MG63 (cell line): Measurements from ENCODE around the gene GTF3C5. TPM values are rescaled to one million over a fixed set of nuclear protein-coding genes. Genes with fewer than 3 reads are reported as not detected.

Experiments used
- DNase-seq: peaks from one replicate; pipeline ENCODE4 v3.0.0-alpha.2; 2020
- H3K27me3 ChIP-seq: fragments of 250-450 bp; sonication (Bioruptor Pico); 2 replicates; pipeline ENCODE4 v1.5.1; 2020; ENCODE audit warnings: mild to moderate bottlenecking, moderate library complexity
- H3K36me3 ChIP-seq: fragments of 250-450 bp; sonication (Bioruptor Pico); 2 replicates; pipeline ENCODE4 v1.5.1; 2020; ENCODE audit warnings: mild to moderate bottlenecking, moderate library complexity
- H3K4me3 ChIP-seq: fragments of 250-450 bp; sonication (Bioruptor Pico); 2 replicates; pipeline ENCODE4 v1.5.1; 2020; ENCODE audit warnings: mild to moderate bottlenecking, moderate library complexity
- H3K9me3 ChIP-seq: fragments of 250-450 bp; sonication (Bioruptor Pico); 2 replicates; pipeline ENCODE4 v1.5.1; 2020; ENCODE audit warnings: mild to moderate bottlenecking, moderate library complexity
- total RNA-seq: library from RNA; depleted of rRNA; stranded (reverse); fragments of >200 nt; shearing (Covaris generic); gene quantifications from 2 replicates; pipeline ENCODE4 v1.2.3, GENCODE V29; 2014; ENCODE audit warnings: low replicate concordance

The GTF3C5 gene
- total RNA-seq, 1 experiment from 2014 or later = 58.0 TPM

GRCh38 chr9:133043449-133044035 is 12.7 kb downstream of the GTF3C5 start:
- Histone ChIP-seq H3K36me3 (peaks cover 33% of the 10 kb centered on the region), H3K27me3 (no peaks in the 10 kb centered on the region)
- no peak for DNase-seq

GRCh38 chr9:133044125-133044524 is 13.3 kb downstream of the GTF3C5 start:
- Histone ChIP-seq H3K4me3 (no peak overlapping the region), H3K36me3 (peaks cover 33% of the 10 kb centered on the region), H3K27me3 (no peaks in the 10 kb centered on the region), H3K9me3 (no peaks in the 10 kb centered on the region)
- no peak for DNase-seq

More at GRCh38 chr9:133043449-133044035, 12.7 kb downstream of the GTF3C5 start:
- H3K9me3 ChIP-seq = no peaks in the 10 kb centered on the region
- no peak overlapping the region for H3K4me3 ChIP-seq

- no peaks in the 10 kb centered on the region for H3K9me3 ChIP-seq
- H3K36me3 ChIP-seq = peaks cover 33% of the 10 kb centered on the region
These were observed 13.9 kb downstream of the GTF3C5 start for GRCh38 chr9:133044661-133045060.

GRCh38 chr9:133045132-133045531 is 14.3 kb downstream of the GTF3C5 start:
- H3K36me3 ChIP-seq = peaks cover 32% of the 10 kb centered on the region

More at GRCh38 chr9:133044661-133045060, 13.9 kb downstream of the GTF3C5 start:
- H3K27me3 ChIP-seq = no peaks in the 10 kb centered on the region
- DNase-seq = no peak
- H3K4me3 ChIP-seq = no peak overlapping the region

GRCh38 chr9:133046196-133046899 is 15.6 kb downstream of the GTF3C5 start:
- no peaks in the 10 kb centered on the region for H3K27me3 ChIP-seq
- H3K4me3 ChIP-seq = no peak overlapping the region
- H3K9me3 ChIP-seq = no peaks in the 10 kb centered on the region
- DNase-seq = no peak
- peaks cover 29% of the 10 kb centered on the region for H3K36me3 ChIP-seq

More at GRCh38 chr9:133045132-133045531, 14.3 kb downstream of the GTF3C5 start:
- Histone ChIP-seq H3K9me3 (no peaks in the 10 kb centered on the region), H3K4me3 (no peak overlapping the region), H3K27me3 (no peaks in the 10 kb centered on the region)
- no peak for DNase-seq

GRCh38 chr9:133046900-133047295 is 16.1 kb downstream of the GTF3C5 start:
- no peak overlapping the region for H3K4me3 ChIP-seq
- DNase-seq = no peak
- H3K27me3 ChIP-seq = no peaks in the 10 kb centered on the region
- peaks cover 30% of the 10 kb centered on the region for H3K36me3 ChIP-seq
- H3K9me3 ChIP-seq = no peaks in the 10 kb centered on the region

GRCh38 chr9:133048595-133048994 is 17.8 kb downstream of the GTF3C5 start:
- H3K9me3 ChIP-seq = no peaks in the 10 kb centered on the region
- H3K36me3 ChIP-seq = peaks cover 20% of the 10 kb centered on the region
- H3K27me3 ChIP-seq = no peaks in the 10 kb centered on the region
- peak; percentile 23 for DNase-seq
- H3K4me3 ChIP-seq = no peak overlapping the region

- no peak for DNase-seq
- no peak overlapping the region for H3K4me3 ChIP-seq
- peaks cover 20% of the 10 kb centered on the region for H3K36me3 ChIP-seq
These were observed 18.2 kb downstream of the GTF3C5 start for GRCh38 chr9:133049043-133049442.

GRCh38 chr9:133050142-133050541 is 19.3 kb downstream of the GTF3C5 start:
- DNase-seq = no peak
- peaks cover 16% of the 10 kb centered on the region for H3K36me3 ChIP-seq
- no peak overlapping the region for H3K4me3 ChIP-seq
- H3K27me3 ChIP-seq = no peaks in the 10 kb centered on the region
- H3K9me3 ChIP-seq = no peaks in the 10 kb centered on the region

More at GRCh38 chr9:133049043-133049442, 18.2 kb downstream of the GTF3C5 start:
- Histone ChIP-seq H3K27me3 (no peaks in the 10 kb centered on the region), H3K9me3 (no peaks in the 10 kb centered on the region)

GRCh38 chr9:133050781-133051180 is 20.0 kb downstream of the GTF3C5 start:
- peaks cover 13% of the 10 kb centered on the region for H3K36me3 ChIP-seq
- no peak overlapping the region for H3K4me3 ChIP-seq

GRCh38 chr9:133051281-133051900 is 20.6 kb downstream of the GTF3C5 start:
- DNase-seq = no peak
- H3K36me3 ChIP-seq = peaks cover 13% of the 10 kb centered on the region

More at GRCh38 chr9:133050781-133051180, 20.0 kb downstream of the GTF3C5 start:
- H3K9me3 ChIP-seq = no peaks in the 10 kb centered on the region
- no peaks in the 10 kb centered on the region for H3K27me3 ChIP-seq
- DNase-seq = no peak

GRCh38 chr9:133051966-133052539 is 21.3 kb downstream of the GTF3C5 start:
- DNase-seq = no peak

More at GRCh38 chr9:133051281-133051900, 20.6 kb downstream of the GTF3C5 start:
- Histone ChIP-seq H3K27me3 (no peaks in the 10 kb centered on the region), H3K4me3 (no peak overlapping the region), H3K9me3 (no peaks in the 10 kb centered on the region)

GRCh38 chr9:133054194-133054890 is 23.5 kb downstream of the GTF3C5 start:
- Histone ChIP-seq H3K4me3 (no peak overlapping the region), H3K9me3 (no peaks in the 10 kb centered on the region), H3K27me3 (no peaks in the 10 kb centered on the region), H3K36me3 (peaks cover 13% of the 10 kb centered on the region)
- DNase-seq = no peak

More at GRCh38 chr9:133051966-133052539, 21.3 kb downstream of the GTF3C5 start:
- H3K9me3 ChIP-seq = no peaks in the 10 kb centered on the region
- H3K27me3 ChIP-seq = no peaks in the 10 kb centered on the region
- H3K36me3 ChIP-seq = peaks cover 13% of the 10 kb centered on the region
- no peak overlapping the region for H3K4me3 ChIP-seq

GRCh38 chr9:133054966-133055365 is 24.2 kb downstream of the GTF3C5 start:
- Histone ChIP-seq H3K36me3 (peaks cover 13% of the 10 kb centered on the region), H3K27me3 (no peaks in the 10 kb centered on the region), H3K9me3 (no peaks in the 10 kb centered on the region), H3K4me3 (no peak overlapping the region)
- no peak for DNase-seq

GRCh38 chr9:133055788-133056420 is 25.1 kb downstream of the GTF3C5 start:
- no peaks in the 10 kb centered on the region for H3K9me3 ChIP-seq
- DNase-seq = no peak
- H3K4me3 ChIP-seq = no peak overlapping the region
- H3K36me3 ChIP-seq = peaks cover 13% of the 10 kb centered on the region
- no peaks in the 10 kb centered on the region for H3K27me3 ChIP-seq

- no peak overlapping the region for H3K4me3 ChIP-seq
- H3K9me3 ChIP-seq = no peaks in the 10 kb centered on the region
- no peaks in the 10 kb centered on the region for H3K27me3 ChIP-seq
- H3K36me3 ChIP-seq = peaks cover 13% of the 10 kb centered on the region
- no peak for DNase-seq
These were observed 25.7 kb downstream of the GTF3C5 start for GRCh38 chr9:133056533-133056932.
